HFF-Myc (cell line): ENCODE data around the gene MUTYH.
"Not testable (repeated sequence)": the region's sequence is repeated elsewhere in the genome, so short reads cannot be mapped to it uniquely, and the experiment has no call there.

Experiments
- DNase-seq: peaks from one replicate; pipeline ENCODE4 v3.0.0-alpha.2; 2011; ENCODE audit warnings: low read depth; ENCODE audit errors: extremely low read depth
- H3K4me3 ChIP-seq: replicated peaks from 2 replicates; pipeline ENCODE4 v1.5.1; 2011; ENCODE audit warnings: low read depth, mild to moderate bottlenecking, control low read depth, low read length
- TF ChIP-seq, protein P1 (sequence below): IDR thresholded peaks from 2 replicates; pipeline ENCODE4 v1.5.1; 2012; ENCODE audit warnings: mild to moderate bottlenecking, low read depth, low read length, control low read depth; ENCODE audit errors: missing control alignments

Gene MUTYH

DNA sequence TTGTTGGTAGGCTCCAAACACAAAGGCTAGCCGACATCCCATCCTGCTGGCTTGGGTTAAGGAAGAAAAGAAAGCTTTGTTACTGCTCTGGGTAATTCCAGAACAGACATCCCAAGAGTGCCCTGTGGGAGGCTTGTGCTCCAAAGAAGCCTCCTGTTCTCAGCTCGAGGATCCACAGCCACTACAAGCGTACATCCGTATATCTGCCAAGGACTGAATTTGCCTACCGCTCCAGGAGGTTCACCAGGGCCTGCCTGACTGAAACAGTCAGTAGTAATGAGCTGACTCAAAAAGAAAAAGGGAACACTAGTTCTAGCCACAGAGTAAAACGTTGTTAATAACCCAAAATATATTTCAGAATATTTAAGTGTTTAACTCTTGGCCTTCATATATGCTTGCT lies 24.8 kb upstream of the MUTYH start:
- no peak overlapping the region for H3K4me3 ChIP-seq
- TF ChIP-seq, protein P1, sequence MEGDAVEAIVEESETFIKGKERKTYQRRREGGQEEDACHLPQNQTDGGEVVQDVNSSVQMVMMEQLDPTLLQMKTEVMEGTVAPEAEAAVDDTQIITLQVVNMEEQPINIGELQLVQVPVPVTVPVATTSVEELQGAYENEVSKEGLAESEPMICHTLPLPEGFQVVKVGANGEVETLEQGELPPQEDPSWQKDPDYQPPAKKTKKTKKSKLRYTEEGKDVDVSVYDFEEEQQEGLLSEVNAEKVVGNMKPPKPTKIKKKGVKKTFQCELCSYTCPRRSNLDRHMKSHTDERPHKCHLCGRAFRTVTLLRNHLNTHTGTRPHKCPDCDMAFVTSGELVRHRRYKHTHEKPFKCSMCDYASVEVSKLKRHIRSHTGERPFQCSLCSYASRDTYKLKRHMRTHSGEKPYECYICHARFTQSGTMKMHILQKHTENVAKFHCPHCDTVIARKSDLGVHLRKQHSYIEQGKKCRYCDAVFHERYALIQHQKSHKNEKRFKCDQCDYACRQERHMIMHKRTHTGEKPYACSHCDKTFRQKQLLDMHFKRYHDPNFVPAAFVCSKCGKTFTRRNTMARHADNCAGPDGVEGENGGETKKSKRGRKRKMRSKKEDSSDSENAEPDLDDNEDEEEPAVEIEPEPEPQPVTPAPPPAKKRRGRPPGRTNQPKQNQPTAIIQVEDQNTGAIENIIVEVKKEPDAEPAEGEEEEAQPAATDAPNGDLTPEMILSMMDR = no peak
- no peak for DNase-seq

DNA sequence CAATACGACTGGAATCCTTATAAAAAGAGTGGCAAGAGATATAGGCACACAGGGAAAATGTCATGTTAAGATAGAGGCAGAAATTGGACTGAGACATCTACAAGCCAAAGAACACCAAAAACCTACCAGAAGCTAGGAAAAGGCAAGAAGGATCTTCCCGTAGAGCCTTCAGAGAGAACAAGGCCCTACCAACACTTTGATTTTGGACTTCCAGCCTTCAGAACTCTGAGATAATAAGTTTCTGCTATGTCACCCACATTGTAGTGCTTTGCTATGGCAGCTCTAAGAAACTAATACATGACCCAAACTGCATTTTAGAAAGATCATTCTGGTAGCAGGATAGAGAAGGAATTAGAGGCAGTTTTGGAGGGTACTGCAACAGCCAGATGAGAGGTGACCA lies 24.1 kb upstream of the MUTYH start:
- TF ChIP-seq, protein P1 = no peak
- DNase-seq = no peak
- no peak overlapping the region for H3K4me3 ChIP-seq

DNA sequence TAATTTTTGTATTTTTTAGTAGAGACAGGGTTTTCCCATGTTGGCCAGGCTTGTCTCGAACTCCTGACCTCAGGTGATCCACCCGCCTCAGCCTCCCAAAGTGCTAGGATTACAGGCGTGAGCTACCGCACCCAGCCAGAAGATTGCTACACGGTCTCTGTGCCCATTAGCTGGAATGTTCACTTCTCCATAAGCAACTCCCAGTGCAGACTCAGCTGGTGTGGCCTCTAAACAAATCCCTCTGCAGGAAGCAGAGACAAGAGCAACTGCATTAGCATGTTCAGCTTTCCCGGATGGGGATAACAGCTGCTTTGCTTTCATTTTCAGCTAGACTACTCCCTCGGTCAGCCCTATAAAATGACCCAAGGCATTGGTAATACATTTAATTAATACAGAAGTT lies 20.7 kb upstream of the MUTYH start:
- H3K4me3 ChIP-seq, DNase-seq: not testable (repeated sequence)

DNA sequence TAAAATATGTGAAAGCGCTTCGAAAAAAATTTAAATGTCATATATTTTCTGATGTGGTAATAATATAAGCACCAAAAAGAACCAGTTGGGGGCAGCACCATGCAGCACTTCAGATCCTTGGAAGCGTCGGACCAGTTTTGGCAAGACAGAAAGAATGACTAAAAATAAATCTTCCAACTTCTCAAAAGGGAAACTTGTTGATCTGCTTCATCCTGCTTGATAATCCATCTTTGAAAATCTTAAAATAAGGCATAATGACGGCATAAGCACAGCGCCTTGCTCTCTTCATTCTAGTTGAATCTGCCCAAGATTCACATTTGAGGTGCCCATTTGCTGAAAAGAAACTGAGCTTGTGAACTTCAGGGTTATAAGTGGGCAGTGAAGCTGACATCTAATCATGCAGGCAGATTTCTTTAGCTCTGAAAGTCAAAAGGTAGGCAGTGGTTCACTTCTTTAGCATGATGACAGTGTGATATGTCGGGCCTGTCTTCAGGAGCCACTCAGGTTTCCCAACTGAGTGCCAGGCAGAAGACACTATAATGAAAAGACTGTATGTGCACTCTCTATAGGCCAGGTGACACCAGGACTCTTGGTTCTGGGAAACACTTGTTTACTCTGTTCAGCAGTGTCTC lies 19.8 kb upstream of the MUTYH start:
- no peak overlapping the region for H3K4me3 ChIP-seq
- TF ChIP-seq, protein P1 = peak; percentile 54
- no peak for DNase-seq

DNA sequence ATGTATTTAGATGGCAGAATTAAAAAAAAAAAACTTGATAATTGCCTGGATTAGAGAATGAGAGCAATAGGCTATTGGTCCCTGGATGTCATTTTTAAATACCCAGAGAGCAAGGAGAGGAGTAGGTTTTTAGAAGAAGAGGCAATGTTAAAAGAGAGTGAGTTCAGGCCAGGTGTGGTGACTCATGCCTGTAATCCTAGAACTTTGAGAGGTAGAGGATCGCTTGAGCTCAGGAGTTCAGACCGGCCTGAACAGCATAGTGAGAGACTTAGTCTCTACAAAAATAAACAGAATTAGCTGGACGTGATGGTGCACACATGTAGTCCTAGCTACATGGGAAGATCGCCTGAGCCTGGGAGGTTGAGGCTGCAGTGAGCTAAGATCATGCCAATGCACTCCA lies 15.9 kb upstream of the MUTYH start:
- H3K4me3 ChIP-seq = no peak overlapping the region
- no peak for DNase-seq
- TF ChIP-seq, protein P1 = no peak

DNA sequence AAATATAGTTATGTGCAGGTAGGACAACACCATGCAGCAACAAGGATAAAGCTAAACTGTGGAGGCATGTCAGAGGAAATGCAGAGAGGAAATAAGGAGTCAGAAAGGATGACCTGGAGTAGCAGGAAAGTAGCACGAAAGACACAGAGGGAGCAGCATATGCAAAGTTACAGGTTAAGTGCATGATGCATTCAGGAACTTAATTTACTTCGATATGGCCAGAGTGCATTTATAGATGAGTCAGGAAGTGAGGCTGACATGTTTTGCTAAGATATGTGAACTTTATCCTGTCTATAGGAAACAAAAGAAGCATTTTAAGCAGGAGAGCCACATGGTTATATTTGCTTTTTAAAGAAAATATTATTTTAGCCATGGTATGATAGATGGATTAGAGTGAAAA lies 15.4 kb upstream of the MUTYH start:
- no peak for DNase-seq
- TF ChIP-seq, protein P1 = no peak
- no peak overlapping the region for H3K4me3 ChIP-seq

DNA sequence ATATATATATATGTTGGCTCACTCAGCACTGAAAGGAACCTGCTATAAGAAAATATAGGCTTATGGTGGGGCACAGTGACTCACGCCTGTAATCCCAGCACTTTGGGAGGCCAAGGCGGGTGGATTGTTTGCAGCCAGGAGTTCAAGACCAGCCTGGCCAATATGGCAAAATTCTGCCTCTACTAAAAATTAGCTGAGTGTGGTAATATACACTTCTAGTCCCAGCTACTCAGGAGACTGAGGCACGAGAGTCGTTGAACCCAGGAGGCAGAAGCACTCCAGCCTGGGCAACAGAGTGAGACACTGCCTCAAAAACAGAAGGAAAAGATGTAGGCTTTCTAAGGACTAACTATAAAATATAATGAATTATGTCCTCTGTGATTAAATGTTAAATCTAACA lies 14.6 kb upstream of the MUTYH start:
- DNase-seq = no peak
- TF ChIP-seq, protein P1 = no peak

More for the DNA sequence above, 14.6 kb upstream of the MUTYH start:
- no peak overlapping the region for H3K4me3 ChIP-seq
